Ecto neural progenitor cell (in vitro differentiated cells): Measurements from ENCODE around the gene SCN7A.
"Not testable (repeated sequence)": the region's sequence is repeated elsewhere in the genome, so short reads cannot be mapped to it uniquely, and the experiment has no call there.

ENCODE experiments used
- DNase-seq: peaks from one replicate; pipeline ENCODE4 v3.0.0-alpha.2; 2018; ENCODE audit warnings: low spot score

The SCN7A gene

DNA sequence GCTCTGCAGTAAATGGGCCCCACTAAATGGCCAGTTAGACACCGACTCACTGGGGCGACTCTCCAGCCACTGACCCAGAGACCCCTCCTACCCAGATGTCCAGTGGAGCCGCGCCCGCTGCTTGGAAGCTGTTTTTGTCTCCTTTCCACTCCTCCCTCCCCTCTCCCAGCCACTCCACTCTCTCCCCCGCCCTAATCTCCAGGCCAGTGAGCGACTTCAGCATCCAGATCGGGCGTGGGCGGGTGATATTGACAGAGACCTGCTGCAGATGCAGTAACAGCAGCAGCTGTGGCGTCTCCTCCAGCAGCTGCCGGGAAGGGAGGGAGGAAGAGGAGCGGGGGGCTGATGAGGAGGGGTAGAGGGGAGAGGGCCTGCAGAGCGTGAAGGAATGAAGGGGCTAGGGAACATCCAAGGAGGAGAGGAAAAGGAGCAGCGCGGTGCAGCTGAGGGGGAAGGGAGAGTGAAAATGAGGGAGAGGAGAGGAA lies at the start of gene SCN7A:
SCN7A (minus strand) TSS at position 110 of the 485 bp plus-strand sequence. CDS start 16,553 bp downstream, outside the sequence.
- peak; percentile 86 for DNase-seq

DNA sequence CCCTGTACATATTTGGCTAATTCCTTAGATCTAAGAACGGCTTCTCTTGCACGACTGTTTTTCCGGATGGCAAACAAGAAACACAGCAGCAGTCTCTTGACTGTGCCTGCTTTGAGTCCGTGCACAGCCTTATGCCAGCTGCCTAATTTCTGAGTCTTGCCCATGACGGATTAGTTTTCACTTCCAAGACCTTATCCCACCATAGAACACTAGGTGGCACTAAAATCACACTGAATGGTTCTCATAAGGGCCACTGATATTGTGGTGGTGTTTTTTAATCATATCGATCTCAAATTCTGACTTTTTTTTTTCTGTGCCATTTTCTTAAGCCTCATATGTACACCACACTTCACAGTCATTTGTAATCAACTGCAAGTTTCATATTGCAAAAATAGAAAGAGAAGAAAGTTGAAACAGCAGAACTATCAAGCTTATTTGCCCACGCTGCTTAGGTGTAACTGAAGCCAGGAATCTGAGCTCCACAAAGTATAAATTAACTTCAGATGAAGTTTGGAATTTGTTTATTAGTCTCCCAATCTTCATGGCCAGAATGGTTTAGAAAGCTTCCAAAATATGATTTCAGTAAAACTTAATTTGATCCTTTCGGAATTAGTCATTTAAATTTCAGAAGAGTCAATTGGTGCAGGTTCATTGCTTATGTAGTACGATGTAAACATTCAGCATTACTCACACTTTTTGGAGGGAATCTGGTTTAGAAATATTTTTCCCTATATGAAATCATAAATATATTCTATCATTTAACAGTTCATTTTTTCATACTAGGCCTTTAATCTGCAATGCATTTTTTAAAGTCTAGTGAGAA lies 45.5 kb upstream of the SCN7A start:
- peak; percentile 54 for DNase-seq

- DNase-seq: no peak
Observed at GRCh38 chr2:166536111-166536510, 42.1 kb upstream of the SCN7A start.

GRCh38 chr2:166521155-166521554 lies 27.1 kb upstream of the SCN7A start:
- no peak for DNase-seq

GRCh38 chr2:166520604-166521003 lies 26.6 kb upstream of the SCN7A start:
- no peak for DNase-seq

GRCh38 chr2:166519391-166519962 lies 25.4 kb upstream of the SCN7A start:
- no peak for DNase-seq

GRCh38 chr2:166518634-166519390 lies 24.8 kb upstream of the SCN7A start:
- no peak for DNase-seq

- DNase-seq: no peak
Observed at GRCh38 chr2:166517533-166518061, 23.5 kb upstream of the SCN7A start.

DNA sequence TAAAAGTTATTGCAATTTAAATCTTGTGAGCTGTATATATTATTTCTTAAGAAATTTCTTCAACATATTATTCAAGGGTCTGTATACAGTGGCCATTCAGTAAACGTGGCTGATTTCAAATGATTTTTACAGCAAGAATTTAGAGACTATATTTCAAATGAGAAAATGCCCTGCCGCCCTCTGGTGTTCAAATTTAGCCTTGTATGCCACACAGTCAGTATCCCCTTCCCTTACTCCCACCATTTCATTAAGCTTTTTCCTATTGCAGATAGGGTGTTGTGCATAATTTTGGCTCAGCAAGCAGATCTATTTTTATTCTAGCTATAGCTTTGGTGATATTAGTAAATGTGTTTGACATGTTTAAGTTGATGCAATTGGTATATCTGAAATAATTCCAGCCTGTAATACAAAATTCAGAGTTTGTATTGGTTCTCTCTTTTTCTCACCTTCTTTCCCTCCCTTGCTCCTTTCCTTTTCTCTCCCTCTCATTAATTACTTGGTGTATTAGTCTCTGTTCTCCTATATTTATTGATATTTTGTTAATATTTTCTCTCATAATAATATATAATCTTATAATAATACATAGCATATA lies 22.8 kb upstream of the SCN7A start:
- no peak for DNase-seq

DNA sequence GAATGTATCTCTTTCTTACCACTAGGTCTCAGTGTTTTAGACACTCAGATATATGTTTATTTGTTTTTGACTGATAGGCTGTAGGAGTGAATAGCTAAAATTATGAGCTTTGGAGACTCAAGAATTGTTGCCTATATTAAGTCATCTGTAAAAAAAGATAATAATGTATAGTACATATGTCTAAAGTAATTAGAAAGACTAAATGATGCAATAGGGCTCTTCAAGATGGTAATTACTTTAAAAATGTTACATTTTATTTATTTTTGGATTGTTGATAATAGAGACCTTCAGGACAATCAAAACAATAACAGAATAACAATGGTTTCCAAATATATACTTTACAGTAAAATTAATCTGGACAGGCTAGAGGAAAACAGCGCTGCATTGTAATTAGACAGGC lies 19.9 kb upstream of the SCN7A start:
- no peak for DNase-seq

- no peak for DNase-seq
Observed at GRCh38 chr2:166499281-166499680, 5.2 kb upstream of the SCN7A start.

GRCh38 chr2:166491461-166491860 lies 2.6 kb downstream of the SCN7A start:
- no peak for DNase-seq

- DNase-seq: no peak
Observed at GRCh38 chr2:166487171-166487570, 6.9 kb downstream of the SCN7A start.

DNA sequence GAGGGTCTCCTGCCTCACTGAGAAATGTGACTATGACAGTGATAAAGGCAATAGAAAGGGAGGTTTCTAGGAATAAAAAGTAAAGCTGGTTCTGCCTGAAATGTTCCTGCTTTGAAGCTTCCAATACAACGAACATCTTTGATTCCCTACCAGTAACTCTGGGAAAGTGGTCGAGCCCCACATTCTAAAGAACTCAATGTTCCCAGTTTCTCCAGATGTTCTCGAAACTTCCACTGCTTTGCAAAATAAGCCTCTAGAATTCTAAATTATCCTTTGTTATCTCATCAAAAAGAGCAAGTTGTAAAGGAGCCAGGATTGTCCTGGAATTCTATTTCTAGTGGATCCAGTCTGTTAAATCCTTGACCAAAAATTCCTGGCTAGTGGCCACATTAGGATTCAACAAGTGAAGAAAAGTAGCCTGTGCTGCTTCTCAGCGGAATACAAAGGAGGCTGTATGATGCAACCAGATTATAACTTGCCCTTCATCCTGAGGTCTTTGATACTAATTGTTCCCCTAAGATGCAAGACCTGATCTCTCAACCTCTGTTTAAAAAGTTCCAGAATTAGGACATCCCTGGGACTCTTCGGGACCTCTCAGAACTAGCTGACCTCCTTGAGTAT lies 8.4 kb downstream of the SCN7A start:
- no peak for DNase-seq

- no peak for DNase-seq
Observed at GRCh38 chr2:166472332-166472731, 21.7 kb downstream of the SCN7A start.

DNA sequence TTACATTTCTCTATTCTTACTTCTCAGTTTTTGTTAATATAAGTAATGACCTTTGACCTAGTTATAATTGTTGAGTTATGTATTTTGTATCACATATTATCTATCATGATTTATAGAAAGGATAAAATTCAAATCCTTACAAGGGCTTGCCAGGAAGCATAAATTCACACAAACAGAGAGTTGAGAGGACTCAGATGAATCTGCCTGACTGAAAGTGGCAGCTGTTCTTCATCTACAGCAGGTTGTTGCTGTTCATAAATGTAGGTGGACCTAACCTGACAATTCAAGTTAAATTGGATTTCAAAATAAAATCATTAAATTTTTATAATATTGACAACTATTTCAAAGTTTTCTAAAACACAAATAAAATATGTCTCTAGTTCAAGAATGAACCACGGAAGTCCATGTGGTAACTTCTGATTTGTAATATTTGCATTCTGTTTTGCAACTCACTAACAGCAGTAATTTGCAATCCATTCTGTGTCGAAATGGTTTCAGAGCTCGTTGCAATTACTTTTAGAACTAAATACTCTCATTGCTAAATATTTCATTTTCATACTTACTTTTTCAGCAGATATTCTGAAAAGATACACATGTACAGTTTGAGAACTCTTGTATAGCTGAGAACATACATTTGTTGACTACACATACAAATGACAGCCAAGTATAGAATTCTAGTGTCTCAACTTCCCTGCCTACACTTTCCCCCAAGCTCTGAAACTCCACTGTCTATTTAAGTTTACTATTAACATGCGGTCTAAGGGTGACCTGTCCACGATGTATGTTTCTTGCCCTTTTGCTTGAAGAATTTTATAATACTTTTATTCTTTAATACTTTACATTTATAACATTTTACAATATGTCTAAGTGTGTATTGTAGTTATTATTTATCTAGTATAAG lies 25.7 kb downstream of the SCN7A start:
- DNase-seq: no peak

- no peak for DNase-seq
Observed at GRCh38 chr2:166464187-166464586, 29.9 kb downstream of the SCN7A start.

GRCh38 chr2:166463640-166464039 lies 30.4 kb downstream of the SCN7A start:
- no peak for DNase-seq

DNA sequence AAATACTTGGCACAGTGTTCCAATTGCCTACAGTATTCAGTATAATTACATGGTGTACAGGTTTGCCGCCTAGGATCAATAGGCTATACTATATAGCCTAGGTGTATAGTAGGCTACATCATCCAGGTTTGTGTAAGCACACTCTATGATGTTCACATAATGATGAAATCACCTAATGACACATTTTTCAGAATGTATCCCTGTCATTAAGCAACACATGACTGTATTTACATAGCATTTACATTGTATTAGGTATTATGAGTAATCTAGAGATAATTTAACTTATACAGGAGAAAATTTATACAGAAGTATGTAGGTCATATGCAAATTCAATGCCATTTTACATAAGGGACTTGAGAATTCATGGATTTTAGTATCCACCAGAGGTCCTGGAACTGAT lies 35.4 kb downstream of the SCN7A start:
- DNase-seq: no peak

GRCh38 chr2:166455823-166456222 lies 38.2 kb downstream of the SCN7A start:
- not testable (repeated sequence) for DNase-seq
